Ascending aorta (tissue), 2 donors: ENCODE measurements around the gene PRDX1. TPM values are rescaled to one million over a fixed set of nuclear protein-coding genes. Genes with fewer than 3 reads are reported as not detected.
"Not testable (repeated sequence)": the region's sequence is repeated elsewhere in the genome, so short reads cannot be mapped to it uniquely, and the experiment has no call there.

ENCODE experiments used
- DNase-seq, 2 donors: peaks; one replicate each; pipeline ENCODE4 v3.0.0-alpha.2; 2019; ENCODE audit warnings: low spot score in 2 of 2
- H3K27ac ChIP-seq, 2 donors: fragments of 200-600 bp; sonication (generic); one replicate each; pipeline ENCODE4 v1.5.1; 2016 to 2017; ENCODE audit warnings: mild to moderate bottlenecking in 1 of 2
- H3K27me3 ChIP-seq: fragments of 200-600 bp; sonication (generic); one replicate; pipeline ENCODE4 v1.5.1; 2017
- H3K36me3 ChIP-seq, 2 donors: fragments of 200-600 bp; sonication (generic); one replicate each; pipeline ENCODE4 v1.5.1; 2016
- H3K4me1 ChIP-seq, 2 donors: fragments of 200-600 bp; sonication (generic); one replicate each; pipeline ENCODE4 v1.5.1; 2016 to 2017; ENCODE audit warnings: mild to moderate bottlenecking in 1 of 2
- H3K4me3 ChIP-seq, 2 donors: fragments of 200-600 bp; sonication (generic); one replicate each; pipeline ENCODE4 v1.5.1; 2016 to 2017; ENCODE audit warnings: mild to moderate bottlenecking in 1 of 2
- H3K9me3 ChIP-seq, 2 donors: fragments of 200-600 bp; sonication (generic); one replicate each; pipeline ENCODE4 v1.5.1; 2016
- CTCF ChIP-seq, 3 experiments: fragments of 200-600 bp in 2 of 3; fragments of 450-650 bp in 1 of 3; sonication (generic) in 2 of 3; IDR thresholded peaks; one replicate each; pipeline ENCODE4 v1.5.1; 2016 to 2019; ENCODE audit warnings: antibody characterized with exemption in 3 of 3, mild to moderate bottlenecking in 1 of 3, moderate library complexity in 1 of 3
- intact Hi-C: fragments of 100-400 bp; cut with DNase I; formaldehyde crosslinking; loops from one replicate; pipeline ENCODE4 v1.15.1; 2023
- total RNA-seq: library from RNA; depleted of rRNA; stranded (reverse); fragments of >200 nt; gene quantifications from one replicate; pipeline ENCODE4 v1.1.0, GENCODE V29; 2016

Gene PRDX1
- total RNA-seq, 1 donor from 2014 or later, result 245 TPM

- Histone ChIP-seq H3K27me3 (no peaks in the 10 kb centered on the region), H3K4me3 (peak overlapping the region; percentile 60 to 93), H3K4me1 (peaks cover 0 to 13% of the 10 kb centered on the region in 2 donors), H3K9me3 (no peaks in the 10 kb centered on the region), H3K27ac (peak overlapping the region; percentile 90 to 96), H3K36me3 (peaks cover 4 to 11% of the 10 kb centered on the region in 2 donors)
- intact Hi-C loops, result no loop called here
- no peak for DNase-seq
- no peak for TF ChIP-seq CTCF (IDR thresholded peaks at IDR 0.05)
These were observed 830 bp upstream of the PRDX1 start for GRCh38 chr1:45522324-45523104.

- H3K27me3 ChIP-seq, H3K9me3 ChIP-seq, DNase-seq: not testable (repeated sequence)
- Histone ChIP-seq H3K4me1 (peaks cover 0 to 13% of the 10 kb centered on the region in 2 donors), H3K4me3 (peak overlapping the region; percentile 9 to 93), H3K27ac (peak overlapping the region; percentile 1 to 16), H3K36me3 (peaks cover 24 to 35% of the 10 kb centered on the region in 2 donors)
- intact Hi-C loops, result loop anchor here (2.0 kb wide), 3 partner anchors 29 to 167 kb away; partner anchors contain the start of genes GPBP1L1 and TESK2
These were observed 1.9 kb downstream of the PRDX1 start for GRCh38 chr1:45519774-45520173.

GRCh38 chr1:45518910-45519309 lies 2.8 kb downstream of the PRDX1 start:
- H3K27ac ChIP-seq, result peak overlapping the region in 1 of 2 donors; percentile 16
- TF ChIP-seq CTCF (IDR thresholded peaks at IDR 0.05), result no peak
- no peaks in the 10 kb centered on the region for H3K27me3 ChIP-seq
- peak overlapping the region in 1 of 2 donors; percentile 93 for H3K4me3 ChIP-seq
- no peaks in the 10 kb centered on the region for H3K9me3 ChIP-seq
- peaks cover 0 to 13% of the 10 kb centered on the region in 2 donors for H3K4me1 ChIP-seq
- intact Hi-C loops, result no loop called here
- peaks cover 33 to 43% of the 10 kb centered on the region in 2 donors for H3K36me3 ChIP-seq
- no peak for DNase-seq

- H3K4me3 ChIP-seq, intact Hi-C loops, H3K27me3 ChIP-seq, H3K9me3 ChIP-seq, H3K27ac ChIP-seq, DNase-seq: not testable (repeated sequence)
- Histone ChIP-seq H3K36me3 (peaks cover 37 to 49% of the 10 kb centered on the region in 2 donors), H3K4me1 (peaks cover 0 to 13% of the 10 kb centered on the region in 2 donors)
These were observed 3.3 kb downstream of the PRDX1 start for GRCh38 chr1:45518366-45518765.

GRCh38 chr1:45516465-45516864 lies 5.2 kb downstream of the PRDX1 start:
- no peak for TF ChIP-seq CTCF (IDR thresholded peaks at IDR 0.05)
- no peak for DNase-seq
- no peak overlapping the region for H3K27ac ChIP-seq
- H3K4me3 ChIP-seq, result no peak overlapping the region
- peaks cover 0 to 8% of the 10 kb centered on the region in 2 donors for H3K4me1 ChIP-seq
- H3K36me3 ChIP-seq, result peaks cover 56 to 68% of the 10 kb centered on the region in 2 donors
- no peaks in the 10 kb centered on the region for H3K27me3 ChIP-seq
- H3K9me3 ChIP-seq, result no peaks in the 10 kb centered on the region
- intact Hi-C loops, result no loop called here

GRCh38 chr1:45516036-45516435 lies 5.6 kb downstream of the PRDX1 start:
- Histone ChIP-seq H3K4me1 (peaks cover 0 to 8% of the 10 kb centered on the region in 2 donors), H3K27me3 (no peaks in the 10 kb centered on the region), H3K36me3 (peaks cover 60 to 72% of the 10 kb centered on the region in 2 donors), H3K4me3 (no peak overlapping the region), H3K9me3 (no peaks in the 10 kb centered on the region), H3K27ac (no peak overlapping the region)
- no peak for TF ChIP-seq CTCF (IDR thresholded peaks at IDR 0.05)
- intact Hi-C loops, result no loop called here
- no peak for DNase-seq

- H3K4me1 ChIP-seq, H3K27ac ChIP-seq, H3K9me3 ChIP-seq, intact Hi-C loops, H3K27me3 ChIP-seq, H3K4me3 ChIP-seq, DNase-seq: not testable (repeated sequence)
- H3K36me3 ChIP-seq, result peaks cover 82 to 93% of the 10 kb centered on the region in 2 donors
These were observed 8.0 kb downstream of the PRDX1 start for GRCh38 chr1:45513532-45514260.
